Small intestine (tissue), 7 donors: ENCODE measurements around the gene GRHL3. TPM values are rescaled to one million over a fixed set of nuclear protein-coding genes. Genes with fewer than 3 reads are reported as not detected.

Experiments used
- DNase-seq, 2 donors: peaks; one replicate each; pipeline versions ENCODE4 v3.0.0 to v3.0.0-alpha.2; 2013
- FAIRE-seq: peaks from 2 replicates; lab custom pipeline; 2012; peaks lifted over from hg19 to GRCh38; lab: Jason Lieb, UNC
- H3K27ac ChIP-seq, 3 donors: one replicate each; pipeline ENCODE4 v1.5.1; 2013; ENCODE audit warnings: low read length in 2 of 3, mild to moderate bottlenecking in 2 of 3, control low read depth in 1 of 3, inconsistent platforms in 1 of 3, low read depth in 1 of 3, moderate library complexity in 1 of 3
- H3K27me3 ChIP-seq, 3 donors: one replicate each; pipeline ENCODE4 v1.6.1; 2013; ENCODE audit warnings: low read length in 3 of 3, inconsistent platforms in 1 of 3; ENCODE audit not compliant: control insufficient read depth in 3 of 3, insufficient read depth in 3 of 3
- H3K36me3 ChIP-seq, 3 donors: one replicate each; pipeline ENCODE4 v1.6.1; 2013; ENCODE audit warnings: low read length in 3 of 3, inconsistent platforms in 1 of 3, low read depth in 1 of 3, mild to moderate bottlenecking in 1 of 3, moderate library complexity in 1 of 3; ENCODE audit not compliant: control insufficient read depth in 3 of 3, insufficient read depth in 2 of 3
- H3K4me1 ChIP-seq, 3 donors: one replicate each; pipeline ENCODE4 v1.6.1; 2013; ENCODE audit warnings: low read length in 2 of 3, inconsistent platforms in 1 of 3, low read depth in 1 of 3, mild to moderate bottlenecking in 1 of 3, moderate library complexity in 1 of 3; ENCODE audit not compliant: control insufficient read depth in 3 of 3, insufficient read depth in 2 of 3
- H3K4me3 ChIP-seq, 3 donors: one replicate each; pipeline ENCODE4 v1.5.1; 2013; ENCODE audit warnings: low read length in 3 of 3, control low read depth in 1 of 3, inconsistent platforms in 1 of 3, low read depth in 1 of 3, mild to moderate bottlenecking in 1 of 3, moderate library complexity in 1 of 3
- H3K9me3 ChIP-seq, 2 donors: one replicate each; pipeline ENCODE4 v1.6.1; 2013; ENCODE audit warnings: low read depth in 1 of 2, low read length in 1 of 2; ENCODE audit not compliant: control insufficient read depth in 2 of 2, insufficient read depth in 1 of 2
- WGBS, 3 donors: extraction: QIAGEN DNeasy Blood & Tissue Kit; methylation state at CpG; one replicate each; pipeline ENCODE4 v1.1.7; 2013; 5-methylcytosine and 5-hydroxymethylcytosine counted together
- polyA plus RNA-seq, 4 donors: library from polyadenylated mRNA; stranded (reverse) in 3 of 4; unstranded in 1 of 4; fragments of 200-250 nt in 3 of 4; fragments of 120-200 nt in 1 of 4; gene quantifications; one replicate each; pipeline versions ENCODE4 v1.2.1 to v1.2.3, GENCODE V29; 2013
- donor health status: healthy with polysubstance abuse.
- donor health status: control.
- donor health status: control.
- donor health status: Bipolar disorder and iron deficiency.
- donor health status: healthy.

GRHL3 gene
- polyA plus RNA-seq, 4 donors = 0.28 to 0.67 (median 0.31) TPM; not detected in 1

DNA sequence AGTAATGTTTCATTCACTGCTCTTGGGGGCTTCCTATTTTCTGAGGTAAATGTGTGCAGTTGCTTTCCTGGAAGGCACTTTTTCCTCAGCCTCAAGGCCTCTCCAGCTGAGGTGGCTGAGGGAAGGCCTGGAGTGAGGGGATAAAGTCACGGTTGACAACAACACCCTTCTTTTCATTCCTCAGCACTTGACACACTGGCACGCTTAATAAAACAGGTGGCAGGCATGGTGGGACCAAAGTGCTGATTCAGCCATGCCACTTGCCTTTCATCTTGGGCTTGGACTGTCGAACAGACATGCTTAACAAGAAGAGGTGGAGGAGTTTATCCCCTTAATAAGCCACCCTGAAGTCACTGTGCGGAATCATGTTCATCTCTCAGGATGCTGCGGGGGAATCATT, 23.6 kb upstream of the GRHL3 start:
- H3K27ac ChIP-seq = peak overlapping the region in 2 of 3 donors; percentile 57 to 77
- DNase-seq = no peak
- no peaks in the 10 kb centered on the region for H3K36me3 ChIP-seq
- H3K4me3 ChIP-seq = no peak overlapping the region
- H3K9me3 ChIP-seq = no peaks in the 10 kb centered on the region
- H3K27me3 ChIP-seq = no peaks in the 10 kb centered on the region
- no peak for FAIRE-seq
- 89 to 93% (median 91%) methylated on average over 5 of the region's 5 CpGs for WGBS, 3 donors
- H3K4me1 ChIP-seq = peaks cover 2 to 14% (median 7%) of the 10 kb centered on the region in 3 donors

DNA sequence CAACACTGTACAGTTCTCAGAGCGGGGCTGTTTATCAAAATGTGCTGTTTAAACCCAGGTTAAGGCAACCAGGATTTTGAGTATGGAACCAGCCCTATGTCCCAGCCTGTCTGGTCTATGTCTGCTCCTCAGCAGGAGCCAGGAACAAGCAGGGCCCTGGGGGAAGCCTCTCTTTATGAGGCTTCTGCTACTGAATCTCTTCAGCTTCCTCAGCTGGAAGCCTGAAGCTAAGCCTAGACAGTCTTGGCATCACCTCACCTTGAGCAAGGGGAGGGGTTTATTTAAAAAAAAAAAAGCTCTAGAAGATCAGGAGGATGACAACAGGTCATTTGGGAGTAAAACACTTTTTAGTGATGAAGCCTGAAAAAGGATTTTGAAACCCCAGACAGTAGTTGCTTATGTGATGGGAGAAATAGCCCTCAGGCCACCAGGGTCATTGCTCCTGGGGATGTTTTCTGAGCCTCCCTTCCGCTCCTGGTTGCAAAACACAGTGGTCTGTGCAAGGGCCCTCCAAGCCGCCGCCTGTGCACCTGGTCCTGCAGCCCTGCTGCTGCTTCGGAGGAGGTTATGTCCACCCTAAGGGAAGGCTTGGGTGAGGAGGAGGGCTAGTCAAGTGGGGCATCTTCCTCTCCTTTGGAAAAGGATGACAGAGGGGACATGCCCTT, 21.8 kb upstream of the GRHL3 start:
- DNase-seq (no peak), FAIRE-seq (no peak)
- H3K4me1 ChIP-seq = peaks cover 6 to 14% (median 12%) of the 10 kb centered on the region in 3 donors
- no peaks in the 10 kb centered on the region for H3K27me3 ChIP-seq
- 86 to 97% (median 91%) methylated on average over 5 of the region's 5 CpGs for WGBS, 3 donors
- no peak overlapping the region for H3K4me3 ChIP-seq
- no peaks in the 10 kb centered on the region for H3K36me3 ChIP-seq
- no peak overlapping the region for H3K27ac ChIP-seq
- no peaks in the 10 kb centered on the region for H3K9me3 ChIP-seq

DNA sequence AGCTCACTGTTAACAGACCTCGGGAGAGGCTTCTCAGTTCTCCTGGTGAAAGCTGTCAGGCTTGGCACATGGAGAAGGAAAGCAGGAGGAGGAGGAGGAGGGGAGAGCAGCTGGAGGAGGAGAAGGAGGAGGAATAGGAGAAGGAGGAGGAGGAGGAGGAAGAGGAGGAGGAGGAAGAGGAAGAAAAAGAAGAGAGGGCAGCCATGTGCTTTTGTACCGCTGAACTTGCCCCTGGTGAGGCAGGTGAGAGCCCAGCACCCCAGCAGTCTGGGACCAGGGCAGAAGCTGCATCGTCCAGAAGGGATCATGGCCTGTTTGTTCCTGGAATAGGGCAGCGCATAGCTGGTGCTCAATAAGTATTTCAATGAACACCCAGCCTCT, 21.3 kb upstream of the GRHL3 start:
- no peak overlapping the region for H3K4me3 ChIP-seq
- no peaks in the 10 kb centered on the region for H3K36me3 ChIP-seq
- no peak for DNase-seq
- H3K27me3 ChIP-seq = no peaks in the 10 kb centered on the region
- H3K27ac ChIP-seq = no peak overlapping the region
- WGBS, 3 donors = 82 to 88% (median 83%) methylated on average over 4 of the region's 4 CpGs
- no peak for FAIRE-seq
- H3K9me3 ChIP-seq = no peaks in the 10 kb centered on the region
- H3K4me1 ChIP-seq = peaks cover 6 to 14% (median 12%) of the 10 kb centered on the region in 3 donors

DNA sequence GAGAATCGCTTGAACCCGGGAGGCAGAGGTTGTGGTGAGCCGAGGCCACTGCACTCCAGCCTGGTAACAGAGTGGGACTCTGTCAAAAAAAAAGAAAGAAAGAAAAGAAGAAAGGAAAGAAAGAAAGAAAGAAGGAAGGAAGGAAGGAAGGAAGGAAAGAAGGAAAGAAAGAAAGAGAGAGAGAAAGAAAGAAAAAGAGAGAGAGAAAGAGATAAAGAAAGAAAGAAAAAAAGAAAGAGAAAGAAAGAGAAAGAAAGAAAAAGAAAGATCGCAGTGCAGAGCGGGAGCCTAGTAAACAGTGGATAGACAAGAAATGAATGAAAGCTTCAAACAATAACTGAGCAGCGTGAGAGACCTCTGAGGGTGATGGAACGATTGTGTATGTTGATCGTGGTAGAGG, 20.6 kb upstream of the GRHL3 start:
- DNase-seq = no peak
- no peak for FAIRE-seq
- Histone ChIP-seq H3K36me3 (no peaks in the 10 kb centered on the region), H3K27me3 (no peaks in the 10 kb centered on the region), H3K4me1 (peaks cover 6 to 14% (median 12%) of the 10 kb centered on the region in 3 donors), H3K27ac (no peak overlapping the region), H3K9me3 (no peaks in the 10 kb centered on the region), H3K4me3 (no peak overlapping the region)
- 93 to 95% (median 93%) methylated on average over 8 of the region's 8 CpGs for WGBS, 3 donors

GRCh38 chr1:24299901-24300300, 19.3 kb upstream of the GRHL3 start:
- DNase-seq (no peak), FAIRE-seq (no peak)
- Histone ChIP-seq H3K27ac (no peak overlapping the region), H3K9me3 (no peaks in the 10 kb centered on the region), H3K4me3 (no peak overlapping the region), H3K4me1 (peaks cover 6 to 10% (median 9%) of the 10 kb centered on the region in 3 donors), H3K27me3 (no peaks in the 10 kb centered on the region), H3K36me3 (no peaks in the 10 kb centered on the region)
- WGBS, 3 donors = 80 to 85% (median 81%) methylated on average over 6 of the region's 6 CpGs

DNA sequence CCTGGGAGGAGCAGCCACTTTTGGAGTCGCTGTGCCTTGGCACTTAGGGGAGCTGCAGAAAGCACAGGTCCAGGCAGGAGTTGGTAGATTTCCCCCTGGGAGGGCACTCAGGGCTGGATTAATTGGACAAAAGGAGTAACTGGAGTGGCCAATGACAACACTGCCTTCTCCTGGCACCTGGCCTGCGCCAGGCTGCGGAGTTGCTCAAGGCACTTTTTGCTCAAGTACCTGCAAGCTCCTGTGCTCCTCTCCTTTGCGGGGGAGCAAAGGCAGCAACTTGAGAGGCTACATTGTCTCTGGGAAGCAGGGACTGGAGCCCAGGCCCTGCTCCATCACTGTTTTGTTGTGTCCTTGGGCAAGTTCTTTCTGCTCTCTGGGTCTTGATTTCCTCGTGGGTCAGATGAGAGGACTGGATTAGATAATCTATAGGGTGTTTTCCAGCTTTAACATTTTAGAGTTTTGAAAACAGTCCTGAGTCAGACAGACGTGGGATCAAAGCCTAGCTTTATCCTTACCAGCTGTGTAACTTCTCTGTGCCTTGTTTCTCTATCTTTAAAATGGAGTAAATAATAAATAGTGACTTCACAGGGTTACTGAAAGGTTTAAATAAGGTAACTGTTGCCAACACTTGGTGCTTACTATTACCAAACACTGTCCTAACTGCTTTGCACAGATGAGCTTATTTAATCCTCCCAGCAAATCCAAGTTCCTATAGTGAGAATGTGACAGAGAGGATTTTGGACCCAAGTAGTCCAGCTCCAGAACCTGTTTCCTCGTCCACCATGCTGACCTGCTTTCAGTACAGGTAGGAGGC, 18.0 kb upstream of the GRHL3 start:
- 61 to 67% (median 63%) methylated on average over 7 of the region's 7 CpGs for WGBS, 3 donors
- H3K36me3 ChIP-seq = no peaks in the 10 kb centered on the region
- no peak overlapping the region for H3K27ac ChIP-seq
- H3K4me1 ChIP-seq = peaks cover 0 to 4% (median 4%) of the 10 kb centered on the region in 3 donors
- DNase-seq (no peak), FAIRE-seq (no peak)
- H3K9me3 ChIP-seq = no peaks in the 10 kb centered on the region
- H3K27me3 ChIP-seq = no peaks in the 10 kb centered on the region
- H3K4me3 ChIP-seq = no peak overlapping the region

- Histone ChIP-seq H3K9me3 (no peaks in the 10 kb centered on the region), H3K27me3 (no peaks in the 10 kb centered on the region), H3K4me3 (no peak overlapping the region), H3K4me1 (peaks cover 0 to 4% (median 4%) of the 10 kb centered on the region in 3 donors), H3K36me3 (no peaks in the 10 kb centered on the region), H3K27ac (no peak overlapping the region)
- no peak for DNase-seq
- 56 to 82% (median 72%) methylated on average over 4 of the region's 4 CpGs for WGBS, 3 donors
- no peak for FAIRE-seq
Measured at GRCh38 chr1:24301785-24302175, 17.4 kb upstream of the GRHL3 start.

DNA sequence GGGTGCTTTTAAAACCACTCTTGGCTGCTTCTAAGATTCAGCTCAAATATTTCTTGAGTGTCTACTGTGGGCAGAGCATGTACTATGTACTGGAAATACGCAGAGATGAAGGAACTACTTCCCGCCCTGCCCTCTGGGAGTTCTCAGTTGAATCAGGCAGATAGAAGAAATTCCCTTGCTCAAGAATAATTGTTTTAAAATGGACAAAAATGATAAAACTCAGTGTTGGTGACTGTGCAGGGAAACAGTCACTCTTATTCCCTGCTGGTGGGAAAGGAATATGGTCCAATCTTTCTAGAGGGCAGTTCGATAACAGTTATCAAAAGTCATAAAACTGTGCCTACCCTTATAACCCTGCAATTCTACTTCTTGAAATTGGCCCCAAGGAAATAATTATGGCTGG, 16.9 kb upstream of the GRHL3 start:
- no peaks in the 10 kb centered on the region for H3K27me3 ChIP-seq
- H3K4me1 ChIP-seq = peaks cover 0 to 4% (median 4%) of the 10 kb centered on the region in 3 donors
- DNase-seq (peak in 1 of 2 donors; percentile 84), FAIRE-seq (no peak)
- H3K4me3 ChIP-seq = no peak overlapping the region
- no peaks in the 10 kb centered on the region for H3K9me3 ChIP-seq
- no peaks in the 10 kb centered on the region for H3K36me3 ChIP-seq
- no peak overlapping the region for H3K27ac ChIP-seq
- 59 to 77% (median 71%) methylated on average over 3 of the region's 3 CpGs for WGBS, 3 donors
